K562 (cell line): ENCODE results near the gene CCDC106. TPM values are rescaled to one million over a fixed set of nuclear protein-coding genes. Genes with fewer than 3 reads are reported as not detected.

Source experiments
- BMI1 ChIP-seq: fragments of 150-350 bp; IDR thresholded peaks from 2 replicates; pipeline ENCODE4 v1.6.1; 2014; ENCODE audit warnings: low read length
- E2F3 ChIP-seq: fragments of 250-450 bp; sonication (Bioruptor Pico); IDR thresholded peaks from 2 replicates; pipeline ENCODE4 v1.4.0; 2020; ENCODE audit warnings: mild to moderate bottlenecking
- HMGXB4 ChIP-seq: sonication (generic); formaldehyde crosslinking; IDR thresholded peaks from 2 replicates; pipeline ENCODE4 v1.8.1; 2023; ENCODE audit warnings: mild to moderate bottlenecking, missing genetic modification reagents
- POLR2G ChIP-seq: fragments of 200-400 bp; formaldehyde crosslinking; IDR thresholded peaks from 2 replicates; pipeline ENCODE4 v1.6.1; 2017; ENCODE audit warnings: low read depth, mild to moderate bottlenecking, antibody characterized with exemption, low read length, moderate library complexity
- POU5F1 ChIP-seq: fragments of 150-350 bp; IDR thresholded peaks from 2 replicates; pipeline ENCODE4 v1.6.1; 2014; ENCODE audit warnings: borderline replicate concordance, low read length, low read depth, mild to moderate bottlenecking; ENCODE audit not compliant: partially characterized antibody
- RBFOX2 ChIP-seq: fragments of 200-400 bp; formaldehyde crosslinking; IDR thresholded peaks from 2 replicates; pipeline ENCODE4 v1.6.1; 2017; ENCODE audit warnings: low read depth, mild to moderate bottlenecking, low read length, moderate library complexity
- RBM39 ChIP-seq: fragments of 200-400 bp; formaldehyde crosslinking; optimal IDR thresholded peaks from 2 replicates; pipeline ENCODE3; 2018; ENCODE audit warnings: low read depth, low read length
- THAP12 ChIP-seq: fragments of 250-450 bp; sonication (Bioruptor Pico); IDR thresholded peaks from 2 replicates; pipeline ENCODE4 v1.9.0; 2021; ENCODE audit warnings: mild to moderate bottlenecking, inconsistent platforms
- ZBTB26 ChIP-seq: fragments of 450-650 bp; formaldehyde crosslinking; IDR thresholded peaks from 2 replicates; pipeline ENCODE4 v1.4.0; 2022; ENCODE audit warnings: missing genetic modification characterization
- ZBTB33 ChIP-seq: sonication (generic); formaldehyde crosslinking; IDR thresholded peaks from 2 replicates; pipeline ENCODE4 v1.8.1; 2023; ENCODE audit warnings: mild to moderate bottlenecking, missing genetic modification reagents
- ZNF239 ChIP-seq: fragments of 250-450 bp; sonication (Bioruptor Pico); IDR thresholded peaks from 2 replicates; pipeline ENCODE4 v1.4.0; 2020; ENCODE audit warnings: mild to moderate bottlenecking
- ZNF445 ChIP-seq: fragments of 250-450 bp; sonication (Bioruptor Pico); IDR thresholded peaks from 2 replicates; pipeline ENCODE4 v1.4.0; 2020; ENCODE audit warnings: low read depth, mild to moderate bottlenecking, moderate library complexity
- polyA plus RNA-seq, 8 experiments: library from polyadenylated mRNA; depleted of rRNA in 4 of 8; stranded (reverse) in 5 of 8; unstranded in 3 of 8; fragments of >200 nt; fragmentation: Nextera tagmentation in 2 of 8; fragmentation: Illumina TruSeq in 1 of 8; extraction: Ambion mirVana in 2 of 8; extraction: Trizol in 1 of 8; gene quantifications; 2 replicates each; pipeline versions ENCODE4 v1.2.1 to v1.2.3, GENCODE V29; 2011 to 2014; ENCODE audit warnings: inconsistent platforms in 1 of 8, missing spikeins in 1 of 8
- total RNA-seq, 7 experiments: library from RNA; depleted of rRNA in 6 of 7; stranded (reverse); fragments of >200 nt in 6 of 7; fragmentation: Illumina TruSeq in 2 of 7; extraction: Trizol in 2 of 7; gene quantifications; 2 replicates each; pipeline versions ENCODE4 v1.2.1 to v1.2.3, GENCODE V29; 2011 to 2021; ENCODE audit warnings: low replicate concordance in 1 of 7

CCDC106 gene
- total and polyA plus RNA-seq, 9 of the 15 experiments (the other 6 are each of a cell fraction or from before 2014, with no cell fraction given) = 0.10 to 27.5 (median 15.0) TPM; not detected in 1

- no peak for TF ChIP-seq THAP12 (CRISPR knock-in tag)
- TF ChIP-seq POU5F1 = no peak
- no peak for TF ChIP-seq ZNF445
- no peak for TF ChIP-seq ZBTB26 (CRISPR knock-in tag)
- TF ChIP-seq RBFOX2 = peak; percentile 46
- no peak for TF ChIP-seq ZNF239 (CRISPR knock-in tag)
- no peak for TF ChIP-seq E2F3 (CRISPR knock-in tag)
- no peak for TF ChIP-seq RBM39
- peak; percentile 26; the same call in 1 of the 2 replicates for TF ChIP-seq POLR2G
- TF ChIP-seq ZBTB33 (CRISPR knock-in tag) = peak; percentile 78; the same call in 1 of the 2 replicates
- TF ChIP-seq BMI1 = no peak
- no peak for TF ChIP-seq HMGXB4
- TF ChIP-seq, all 486 proteins: peak for 4
Measured at GRCh38 chr19:55602104-55603001, 45.7 kb upstream of the CCDC106 start (continued).
